Activated naive CD4-positive, alpha-beta T cell treated with anti-CD3 and anti-CD28 coated beads, Interleukin-2, amount 50 U/mL, for 24 hours (primary cell): ENCODE measurements around the gene RNF167.

Experiments
- H3K27ac Mint-ChIP-seq: one replicate; pipeline ENCODE4 v1.8.0; 2021; ENCODE audit warnings: mild to moderate bottlenecking, mixed read lengths
- H3K27me3 Mint-ChIP-seq: one replicate; pipeline ENCODE4 v1.8.0; 2021; ENCODE audit warnings: mixed read lengths
- H3K36me3 Mint-ChIP-seq: one replicate; pipeline ENCODE4 v1.8.0; 2021; ENCODE audit warnings: mixed read lengths
- H3K4me1 Mint-ChIP-seq: one replicate; pipeline ENCODE4 v1.8.0; 2021; ENCODE audit warnings: mixed read lengths
- H3K4me3 Mint-ChIP-seq: one replicate; pipeline ENCODE4 v1.8.0; 2021; ENCODE audit warnings: mild to moderate bottlenecking, mixed read lengths
- H3K9me3 Mint-ChIP-seq: one replicate; pipeline ENCODE4 v1.8.0; 2021; ENCODE audit warnings: mixed read lengths

The RNF167 gene

DNA sequence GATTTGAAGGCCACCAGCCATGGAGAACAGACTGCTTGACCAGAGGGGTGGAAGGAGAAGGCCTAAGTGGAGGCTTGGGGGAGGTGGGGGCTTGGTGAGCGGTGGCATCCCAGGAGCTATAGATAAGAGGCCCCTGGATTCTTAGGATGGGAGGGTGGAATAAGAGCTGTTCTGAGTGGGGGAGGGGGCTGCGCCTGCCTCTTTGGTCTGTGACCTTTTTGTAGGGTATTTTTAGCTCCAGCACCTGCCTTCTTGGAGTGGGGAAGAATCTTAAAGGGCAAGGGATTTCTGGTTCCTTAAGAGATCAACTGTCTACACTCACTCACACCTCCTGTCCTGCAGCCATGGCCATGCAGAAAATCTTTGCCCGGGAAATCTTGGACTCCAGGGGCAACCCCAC, 11.4 kb downstream of the RNF167 start:
- H3K4me1 Mint-ChIP-seq: peaks cover 20% of the 10 kb centered on the region
- no peaks in the 10 kb centered on the region for H3K9me3 Mint-ChIP-seq
- peak overlapping the region; percentile 90 for H3K4me3 Mint-ChIP-seq
- peaks cover 7% of the 10 kb centered on the region for H3K36me3 Mint-ChIP-seq
- H3K27me3 Mint-ChIP-seq: no peaks in the 10 kb centered on the region
- H3K27ac Mint-ChIP-seq: peak overlapping the region; percentile 85

DNA sequence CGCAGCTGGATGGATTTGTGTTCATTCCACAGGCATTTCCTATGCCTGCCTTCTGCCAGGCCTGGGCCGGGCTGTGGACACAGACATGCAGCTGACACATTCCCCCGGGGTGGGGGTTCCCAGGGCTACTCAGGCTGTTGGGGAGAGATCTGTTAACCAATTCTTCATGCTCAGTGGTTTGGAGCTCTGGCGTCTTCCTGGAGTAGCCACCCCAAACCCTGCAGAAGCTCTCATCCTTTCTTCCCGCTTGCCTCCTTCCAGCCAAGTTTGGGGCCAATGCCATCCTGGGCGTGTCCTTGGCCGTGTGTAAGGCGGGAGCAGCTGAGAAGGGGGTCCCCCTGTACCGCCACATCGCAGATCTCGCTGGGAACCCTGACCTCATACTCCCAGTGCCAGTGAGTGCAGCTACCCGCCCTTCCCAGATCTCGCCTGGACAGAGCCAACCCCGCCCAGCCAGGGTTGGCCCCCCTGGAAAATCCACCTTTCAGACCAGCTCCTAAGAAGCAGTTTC, 13.4 kb downstream of the RNF167 start:
- no peak overlapping the region for H3K27ac Mint-ChIP-seq
- no peak overlapping the region for H3K4me3 Mint-ChIP-seq
- peaks cover 24% of the 10 kb centered on the region for H3K4me1 Mint-ChIP-seq
- H3K9me3 Mint-ChIP-seq: no peaks in the 10 kb centered on the region
- H3K27me3 Mint-ChIP-seq: no peaks in the 10 kb centered on the region
- no peaks in the 10 kb centered on the region for H3K36me3 Mint-ChIP-seq

DNA sequence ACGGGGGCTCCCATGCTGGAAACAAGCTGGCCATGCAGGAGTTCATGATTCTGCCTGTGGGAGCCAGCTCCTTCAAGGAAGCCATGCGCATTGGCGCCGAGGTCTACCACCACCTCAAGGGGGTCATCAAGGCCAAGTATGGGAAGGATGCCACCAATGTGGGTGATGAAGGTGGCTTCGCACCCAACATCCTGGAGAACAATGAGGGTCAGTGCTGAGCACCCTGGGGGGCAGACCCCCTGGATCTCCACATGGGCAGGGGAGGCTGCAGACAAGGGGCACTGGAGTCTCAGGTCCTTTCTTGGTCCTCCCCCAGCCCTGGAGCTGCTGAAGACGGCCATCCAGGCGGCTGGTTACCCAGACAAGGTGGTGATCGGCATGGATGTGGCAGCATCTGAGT, 15.0 kb downstream of the RNF167 start:
- Mint-ChIP-seq H3K27me3 (no peaks in the 10 kb centered on the region), H3K36me3 (no peaks in the 10 kb centered on the region), H3K4me1 (peaks cover 24% of the 10 kb centered on the region), H3K27ac (no peak overlapping the region), H3K9me3 (no peaks in the 10 kb centered on the region), H3K4me3 (no peak overlapping the region)

DNA sequence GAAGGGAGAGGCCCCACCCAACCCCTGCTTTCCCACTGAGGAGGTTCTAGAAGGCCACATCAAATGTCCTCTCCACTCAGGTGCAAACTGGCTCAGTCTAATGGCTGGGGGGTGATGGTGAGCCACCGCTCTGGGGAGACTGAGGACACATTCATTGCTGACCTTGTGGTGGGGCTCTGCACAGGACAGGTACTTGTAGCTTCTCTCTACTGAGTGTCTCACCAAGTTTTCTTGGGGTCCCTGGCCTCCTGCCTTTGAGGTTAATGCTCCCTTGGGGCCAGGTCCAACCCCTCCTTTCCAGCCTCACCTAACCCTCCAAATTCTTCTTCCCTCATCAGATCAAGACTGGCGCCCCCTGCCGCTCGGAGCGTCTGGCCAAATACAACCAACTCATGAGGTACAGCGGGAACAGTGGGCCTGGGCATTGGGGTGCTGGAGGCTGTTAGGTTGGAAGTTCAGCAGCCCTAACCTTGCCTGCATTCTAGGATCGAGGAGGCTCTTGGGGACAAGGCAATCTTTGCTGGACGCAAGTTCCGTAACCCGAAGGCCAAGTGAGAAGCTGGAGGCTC, 16.5 kb downstream of the RNF167 start:
- Mint-ChIP-seq H3K4me1 (peaks cover 11% of the 10 kb centered on the region), H3K9me3 (no peaks in the 10 kb centered on the region), H3K36me3 (peaks cover 4% of the 10 kb centered on the region), H3K4me3 (no peak overlapping the region), H3K27ac (peak overlapping the region; percentile 19), H3K27me3 (no peaks in the 10 kb centered on the region)

DNA sequence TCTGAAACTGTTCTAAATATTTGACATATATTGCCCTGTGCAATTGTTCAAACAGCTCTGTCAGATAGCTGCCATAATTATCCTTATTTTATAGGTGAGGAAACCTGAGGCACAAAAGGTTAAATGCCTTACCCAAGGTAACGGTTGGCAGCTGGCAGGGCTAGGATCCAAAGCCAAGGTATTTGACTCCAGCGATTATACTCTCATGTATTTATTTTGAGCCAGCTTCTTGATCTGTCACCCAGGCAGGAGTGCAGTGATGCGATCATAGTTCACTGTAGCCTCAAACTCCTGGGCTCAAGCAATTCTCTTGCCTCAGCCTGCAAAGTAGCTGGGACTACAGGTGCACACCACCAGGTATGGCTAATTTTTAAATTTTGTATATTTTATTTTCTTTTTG, 18.0 kb downstream of the RNF167 start:
- H3K36me3 Mint-ChIP-seq: peaks cover 4% of the 10 kb centered on the region
- H3K27ac Mint-ChIP-seq: no peak overlapping the region
- no peak overlapping the region for H3K4me3 Mint-ChIP-seq
- H3K27me3 Mint-ChIP-seq: no peaks in the 10 kb centered on the region
- H3K4me1 Mint-ChIP-seq: peaks cover 11% of the 10 kb centered on the region
- H3K9me3 Mint-ChIP-seq: no peaks in the 10 kb centered on the region

DNA sequence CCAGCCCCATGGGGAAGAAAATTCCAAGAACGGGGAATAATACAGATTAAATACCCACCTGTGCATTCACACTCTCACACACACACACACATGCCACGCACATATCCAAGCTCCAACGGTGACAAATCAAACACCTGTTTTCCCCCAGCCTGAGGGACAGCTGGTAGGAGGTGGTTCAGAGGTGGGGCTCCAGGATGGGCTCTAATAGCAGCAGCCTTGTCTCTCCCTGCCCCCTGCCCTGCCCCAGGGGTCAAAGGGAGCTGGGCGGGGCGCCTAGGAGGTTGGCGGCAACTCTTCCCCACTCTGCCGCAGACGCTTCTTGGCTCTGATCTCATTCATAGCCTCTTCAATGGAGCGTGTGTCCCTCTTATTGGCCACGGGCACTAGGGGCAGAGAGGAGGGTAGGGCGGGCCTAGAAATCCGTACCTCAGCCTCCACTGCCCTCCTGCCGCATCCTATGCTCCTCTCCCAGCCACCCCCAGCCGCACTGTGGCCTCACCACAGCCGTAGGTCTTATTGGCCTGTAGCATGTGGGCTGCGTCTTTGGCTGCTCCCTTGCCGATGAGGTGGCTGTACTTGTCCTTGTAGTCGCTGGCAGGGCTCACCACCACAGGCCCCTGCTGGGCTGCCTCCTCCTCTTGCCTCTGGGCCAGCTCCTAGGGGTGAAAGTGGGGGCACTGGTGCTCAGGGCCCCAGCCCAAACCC, 19.3 kb downstream of the RNF167 start:
- H3K27ac Mint-ChIP-seq: peak overlapping the region; percentile 72
- H3K4me3 Mint-ChIP-seq: no peak overlapping the region
- H3K27me3 Mint-ChIP-seq: no peaks in the 10 kb centered on the region
- H3K9me3 Mint-ChIP-seq: no peaks in the 10 kb centered on the region
- peaks cover 4% of the 10 kb centered on the region for H3K36me3 Mint-ChIP-seq
- H3K4me1 Mint-ChIP-seq: peaks cover 7% of the 10 kb centered on the region

DNA sequence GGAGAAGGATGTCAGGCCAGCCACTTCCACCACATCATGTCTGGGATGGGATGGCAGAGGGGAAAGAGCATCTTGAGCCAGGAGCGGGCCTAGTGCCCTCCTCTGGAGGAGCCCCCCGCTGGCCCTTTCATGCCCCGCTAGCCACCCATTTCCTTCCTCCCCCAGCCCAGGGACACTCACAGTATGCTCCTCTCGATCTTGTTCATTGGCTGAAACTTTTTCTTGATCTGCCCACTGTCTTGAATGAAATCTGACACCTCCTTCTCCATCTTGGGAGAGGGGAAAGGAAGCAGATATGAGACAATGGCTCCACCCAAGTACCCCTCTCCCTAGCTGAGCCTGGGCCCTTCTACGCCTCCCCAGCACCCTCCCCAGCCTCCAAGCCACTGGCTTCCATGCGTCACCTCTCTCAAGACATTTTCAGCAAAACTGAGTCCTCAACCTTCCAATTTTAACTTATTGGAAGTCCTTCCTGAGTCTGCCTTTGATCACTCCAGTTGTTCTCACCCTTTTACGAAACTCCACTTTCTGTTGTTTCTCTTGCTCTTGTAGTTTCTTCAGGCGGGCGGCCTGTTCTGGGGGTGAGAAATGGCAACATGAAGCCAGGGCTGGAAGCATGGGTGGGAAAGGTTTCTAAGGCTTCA, 20.3 kb downstream of the RNF167 start:
- Mint-ChIP-seq H3K27ac (no peak overlapping the region), H3K36me3 (peaks cover 6% of the 10 kb centered on the region), H3K27me3 (no peaks in the 10 kb centered on the region), H3K9me3 (no peaks in the 10 kb centered on the region), H3K4me3 (no peak overlapping the region), H3K4me1 (peaks cover 11% of the 10 kb centered on the region)

DNA sequence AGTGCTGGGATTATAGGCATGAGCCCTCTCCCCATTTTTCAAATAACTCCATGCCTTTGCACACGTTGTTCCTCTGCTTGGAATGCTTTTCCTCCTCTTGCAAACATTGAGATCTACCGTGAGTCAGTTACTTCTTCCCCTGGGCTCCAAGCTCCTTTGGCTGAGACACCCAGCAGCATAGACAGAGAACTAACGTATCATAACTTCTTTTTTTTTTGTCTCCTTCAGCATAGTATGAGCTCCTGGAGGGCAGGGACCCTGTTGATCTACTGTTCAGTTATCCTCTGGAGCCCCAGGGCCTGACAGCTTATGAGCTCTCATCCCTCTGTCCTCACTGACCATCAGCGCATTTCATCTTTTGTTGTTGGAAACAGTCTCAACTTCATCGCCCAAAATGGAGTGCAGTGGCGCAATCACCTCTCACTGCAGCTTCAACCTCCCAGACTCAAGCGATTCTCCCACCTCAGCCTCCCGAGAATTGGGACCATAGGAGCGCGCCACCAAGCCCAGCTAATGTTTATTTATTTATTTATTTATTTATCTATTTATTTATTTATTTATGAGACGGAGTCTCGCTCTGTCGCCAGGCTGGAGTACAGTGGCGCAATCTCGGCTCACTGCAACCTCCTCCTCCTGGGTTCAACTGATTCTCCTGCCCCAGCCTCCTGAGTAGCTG, 25.4 kb downstream of the RNF167 start:
- Mint-ChIP-seq H3K9me3 (no peaks in the 10 kb centered on the region), H3K27me3 (no peaks in the 10 kb centered on the region), H3K4me1 (peaks cover 30% of the 10 kb centered on the region), H3K27ac (peak overlapping the region; percentile 74), H3K4me3 (peak overlapping the region; percentile 8), H3K36me3 (peaks cover 20% of the 10 kb centered on the region)

DNA sequence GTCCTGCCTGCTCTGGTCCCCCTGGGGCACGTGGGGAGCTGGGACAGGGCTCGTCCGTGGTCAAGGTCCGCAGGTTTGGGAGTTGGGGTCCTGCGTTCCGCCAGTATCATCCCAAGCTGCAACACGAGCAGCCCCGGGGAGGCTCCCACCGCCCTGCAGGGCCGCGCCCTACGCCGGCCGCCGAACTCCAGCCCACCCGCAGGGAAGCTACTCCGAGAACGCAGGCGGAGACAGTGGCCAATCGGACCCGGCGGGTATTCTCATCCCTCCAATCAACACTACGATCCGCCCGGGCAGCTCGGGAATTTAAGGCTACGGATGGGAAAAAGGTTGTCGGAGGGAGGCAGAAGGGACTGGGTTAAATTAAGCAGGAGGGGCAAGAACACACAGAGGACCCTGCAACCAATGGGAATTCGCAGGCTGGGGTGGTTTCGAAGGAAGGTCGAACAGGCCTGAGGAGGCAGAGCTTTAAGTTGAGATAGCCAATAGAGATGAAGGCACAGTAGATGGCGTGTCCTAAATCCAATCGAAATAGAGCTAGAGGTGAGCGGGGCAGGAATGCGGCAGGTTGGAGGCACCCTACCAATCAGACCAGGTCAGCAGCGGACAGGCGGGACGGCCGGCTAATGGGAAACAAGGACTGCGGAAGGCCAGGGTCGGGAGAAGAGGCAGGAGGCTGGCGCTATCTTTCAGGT, 26.9 kb downstream of the RNF167 start:
- peaks cover 38% of the 10 kb centered on the region for H3K4me1 Mint-ChIP-seq
- no peak overlapping the region for H3K27ac Mint-ChIP-seq
- peaks cover 23% of the 10 kb centered on the region for H3K36me3 Mint-ChIP-seq
- no peak overlapping the region for H3K4me3 Mint-ChIP-seq
- no peaks in the 10 kb centered on the region for H3K27me3 Mint-ChIP-seq
- H3K9me3 Mint-ChIP-seq: no peaks in the 10 kb centered on the region

DNA sequence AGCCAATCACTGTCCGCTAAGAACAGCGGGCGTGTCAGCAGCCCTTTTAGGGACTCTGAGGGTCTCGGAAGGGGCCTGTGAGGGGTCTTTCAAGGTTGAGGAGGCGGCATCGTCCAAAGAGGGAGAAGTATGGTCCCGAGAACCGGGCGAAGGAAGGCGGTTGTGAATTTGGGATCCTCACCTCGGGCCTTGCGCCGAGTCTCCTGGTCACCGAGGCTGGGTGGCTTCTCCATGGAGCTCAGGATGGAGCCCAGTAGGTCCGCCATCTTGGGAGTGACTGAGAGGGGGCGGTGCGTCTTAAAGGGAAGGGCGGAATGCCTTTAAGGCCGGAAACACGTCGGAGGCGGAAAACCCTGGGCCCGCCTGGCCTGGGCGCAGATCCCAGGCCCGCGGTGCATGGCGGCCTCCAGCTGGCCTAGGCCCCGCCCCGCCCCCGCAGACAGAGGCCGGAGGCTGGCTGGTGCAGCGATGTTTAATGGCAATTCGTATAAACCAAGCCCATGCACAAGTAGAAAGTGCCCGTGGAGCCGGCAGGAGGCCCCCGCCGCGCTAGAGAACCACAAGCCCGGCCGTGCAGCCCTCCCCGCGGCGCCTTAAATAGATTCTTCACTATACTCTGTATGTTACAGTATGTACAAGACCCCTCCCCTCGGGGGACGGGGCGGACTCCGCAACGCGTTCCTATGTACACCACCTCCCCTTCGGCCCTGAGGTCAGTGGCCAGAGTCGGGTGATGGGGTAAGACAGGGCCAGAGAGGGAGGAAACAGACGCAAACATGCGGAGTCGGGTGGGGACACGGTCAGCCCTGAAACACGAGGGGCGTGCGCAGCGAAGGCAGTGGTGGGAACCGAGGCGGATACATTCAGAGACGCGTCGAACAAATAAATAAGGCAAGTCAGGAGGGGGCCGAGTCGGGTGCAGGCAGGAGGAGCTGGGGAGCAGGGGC, 27.7 kb downstream of the RNF167 start, which contains the start of gene SPAG7:
Gene SPAG7 (minus strand): TSS at position 279 of the 947 bp plus-strand sequence. CDS start 13 bp downstream, at position 266.
- Mint-ChIP-seq H3K4me1 (peaks cover 38% of the 10 kb centered on the region), H3K27ac (peak within 1 kb of the TSS; percentile 71), H3K36me3 (peaks cover 23% of the 10 kb centered on the region), H3K27me3 (no peaks in the 10 kb centered on the region), H3K9me3 (no peaks in the 10 kb centered on the region), H3K4me3 (no peak within 1 kb of the TSS)

DNA sequence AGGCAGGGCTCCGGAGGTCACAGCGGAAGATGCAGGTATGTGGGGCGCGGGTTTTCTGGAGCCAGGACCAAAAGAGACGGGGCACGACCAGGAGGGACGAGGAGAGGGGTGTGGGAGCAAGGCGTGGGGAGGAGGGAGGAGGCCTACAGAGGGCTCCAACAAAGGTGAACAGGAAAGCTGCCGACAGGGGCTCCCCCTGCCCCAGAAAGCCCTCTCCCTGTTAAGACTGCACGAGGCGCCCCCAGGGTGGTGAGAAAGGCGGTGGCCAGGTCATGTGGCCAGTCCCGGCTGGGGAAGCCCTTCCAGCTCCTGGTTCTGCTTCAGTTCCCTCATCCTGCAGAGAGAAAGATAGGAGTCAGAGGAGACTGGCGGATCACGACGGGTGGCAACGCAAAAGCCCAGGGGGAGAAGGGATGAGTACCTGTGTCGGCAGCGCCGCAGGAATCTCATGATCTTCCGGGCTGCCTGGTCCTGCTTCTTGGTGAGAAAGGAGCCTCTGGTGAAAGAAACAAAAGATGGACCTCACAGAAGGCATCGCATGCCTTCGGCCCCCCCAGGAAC, 28.5 kb downstream of the RNF167 start:
- H3K4me3 Mint-ChIP-seq: no peak overlapping the region
- peaks cover 38% of the 10 kb centered on the region for H3K4me1 Mint-ChIP-seq
- no peaks in the 10 kb centered on the region for H3K9me3 Mint-ChIP-seq
- H3K36me3 Mint-ChIP-seq: peaks cover 23% of the 10 kb centered on the region
- no peak overlapping the region for H3K27ac Mint-ChIP-seq
- no peaks in the 10 kb centered on the region for H3K27me3 Mint-ChIP-seq

DNA sequence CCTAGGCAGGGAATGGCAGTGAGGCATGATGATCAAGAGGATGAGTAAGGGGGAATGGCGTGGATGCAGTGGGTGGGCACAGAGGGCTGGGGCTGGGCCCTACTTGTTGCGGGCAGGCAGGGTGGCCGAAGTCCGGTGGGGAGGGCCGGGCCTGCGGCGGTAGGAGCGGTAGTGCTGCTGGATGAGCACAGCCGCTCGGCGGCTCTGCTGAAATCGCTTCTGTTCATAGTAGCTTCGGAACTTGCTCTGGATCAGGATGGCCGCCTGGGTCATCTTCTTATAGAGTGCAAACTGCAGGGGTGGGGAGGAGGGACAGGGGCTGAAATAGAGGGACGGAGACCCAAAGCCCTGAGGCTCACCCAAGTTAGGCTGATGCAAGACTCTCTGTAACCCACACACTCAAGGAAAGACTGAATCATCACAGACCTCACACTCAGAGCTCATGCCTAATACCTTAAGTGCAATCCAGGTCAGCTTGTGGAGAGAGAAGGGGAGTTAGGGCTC, 29.0 kb downstream of the RNF167 start:
- peaks cover 38% of the 10 kb centered on the region for H3K4me1 Mint-ChIP-seq
- H3K27ac Mint-ChIP-seq: no peak overlapping the region
- no peaks in the 10 kb centered on the region for H3K27me3 Mint-ChIP-seq
- H3K9me3 Mint-ChIP-seq: no peaks in the 10 kb centered on the region
- no peak overlapping the region for H3K4me3 Mint-ChIP-seq
- H3K36me3 Mint-ChIP-seq: peaks cover 25% of the 10 kb centered on the region

DNA sequence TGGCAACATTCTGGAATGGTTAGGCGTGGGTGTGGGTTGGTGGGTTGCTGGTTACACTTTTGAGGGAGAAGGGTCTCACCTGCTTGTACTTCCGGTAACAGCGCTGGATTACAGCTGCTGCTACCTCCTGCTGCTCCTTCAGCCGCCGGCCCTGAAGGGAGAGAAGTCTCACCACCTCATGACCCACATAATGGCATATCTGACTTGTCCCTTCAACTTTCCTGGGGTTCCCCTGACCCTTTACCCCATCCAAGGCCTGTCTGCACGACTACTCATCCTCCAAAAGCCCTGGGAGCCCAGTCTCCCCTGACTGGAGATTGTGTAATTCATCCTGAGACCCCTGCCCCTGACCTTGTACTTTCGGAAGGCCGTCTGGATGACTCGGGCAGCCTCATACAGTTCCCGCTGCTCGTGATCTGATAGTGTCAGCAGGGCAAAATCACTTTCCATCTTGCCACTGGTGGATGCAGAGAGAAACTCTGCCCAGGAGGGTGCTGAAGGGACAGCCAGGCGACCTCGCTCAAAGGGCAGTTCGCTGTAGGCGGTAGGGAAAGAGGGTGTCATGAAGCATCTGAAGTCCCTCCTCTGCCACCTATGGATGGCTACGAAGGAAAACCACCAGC, 29.6 kb downstream of the RNF167 start:
- H3K36me3 Mint-ChIP-seq: peaks cover 25% of the 10 kb centered on the region

DNA sequence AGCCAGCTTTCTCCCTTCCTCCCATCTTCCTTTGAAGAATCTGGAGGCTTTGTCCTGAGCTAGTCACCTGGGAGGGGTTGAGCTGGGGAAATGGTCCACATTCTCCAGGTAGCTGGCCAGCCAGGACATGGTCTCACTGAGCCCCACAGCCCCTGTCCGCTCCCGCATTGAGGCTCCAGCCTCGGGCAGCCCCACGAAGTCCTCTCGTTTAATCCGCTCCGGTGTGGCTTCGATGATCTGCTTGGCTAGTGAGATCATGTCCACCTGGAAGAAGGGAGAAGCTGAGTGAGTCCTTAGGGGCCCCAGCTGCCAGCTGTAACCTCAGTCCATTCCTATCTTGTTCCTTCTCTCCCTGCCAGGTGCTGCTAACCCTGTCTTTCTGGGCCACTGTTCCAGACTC, 30.2 kb downstream of the RNF167 start:
- peaks cover 25% of the 10 kb centered on the region for H3K36me3 Mint-ChIP-seq
- no peak overlapping the region for H3K4me3 Mint-ChIP-seq
- no peaks in the 10 kb centered on the region for H3K9me3 Mint-ChIP-seq
- H3K27ac Mint-ChIP-seq: no peak overlapping the region
- H3K27me3 Mint-ChIP-seq: no peaks in the 10 kb centered on the region
- H3K4me1 Mint-ChIP-seq: peaks cover 38% of the 10 kb centered on the region

More for the DNA sequence above, 29.6 kb downstream of the RNF167 start:
- Mint-ChIP-seq H3K27me3 (no peaks in the 10 kb centered on the region), H3K9me3 (no peaks in the 10 kb centered on the region), H3K4me3 (no peak overlapping the region), H3K4me1 (peaks cover 38% of the 10 kb centered on the region), H3K27ac (no peak overlapping the region)
